T-cell (primary cell): ENCODE measurements around the gene SAMD4B. TPM values are rescaled to one million over a fixed set of nuclear protein-coding genes. Genes with fewer than 3 reads are reported as not detected.
A peak's percentile ranks its signal among the peaks of the same experiment; 100 is the strongest.

ENCODE experiments used
- ATAC-seq, 4 experiments: fragments of 200-7000 bp in 3 of 4; fragments of 150-1000 bp in 1 of 4; cut with Tn5 transposase; replicated peaks in 1 of 4; 1 replicate in 3 of 4; 2 replicates in 1 of 4; pipeline ENCODE4 v1.10.0; 2021; ENCODE audit warnings: moderate library complexity in 3 of 4, mild to moderate bottlenecking in 2 of 4, moderate number of reproducible peaks in 1 of 4
- CTCF ChIA-PET, 2 donors: fragments of 300-600 bp; sonication (Branson Sonifier 250); formaldehyde crosslinking; loops; one replicate each; lab custom pipeline; 2022; ENCODE audit warnings: antibody characterized with exemption in 2 of 2; lab: Charles Lee
- POLR2A ChIA-PET, 2 donors: fragments of 300-600 bp; sonication (Branson Sonifier 250); formaldehyde crosslinking; loops; one replicate each; lab custom pipeline; 2022; ENCODE audit warnings: antibody characterized with exemption in 2 of 2; lab: Charles Lee
- DNase-seq, 35 experiments: peaks; one replicate each; pipeline versions ENCODE4 v3.0.0 to v3.0.0-alpha.2; 2013 to 2023
- H3K27ac ChIP-seq: one replicate; pipeline ENCODE4 v1.5.1; 2013; ENCODE audit warnings: low read length
- H3K27me3 ChIP-seq, 2 experiments: replicated peaks in 1 of 2; 1 replicate in 1 of 2; 2 replicates in 1 of 2; pipeline versions ENCODE4 v1.6.1 to v1.7.0; 2013; ENCODE audit warnings: low read length in 1 of 2, mixed read lengths in 1 of 2; ENCODE audit not compliant: control insufficient read depth in 2 of 2, insufficient read depth in 2 of 2; ENCODE audit errors: extremely low read depth in 1 of 2
- H3K36me3 ChIP-seq, 2 donors: 1 replicate in 1 of 2; 2 replicates in 1 of 2; pipeline versions ENCODE4 v1.6.1 to v1.7.0; 2013; ENCODE audit warnings: low read length in 1 of 2; ENCODE audit not compliant: control insufficient read depth in 2 of 2, insufficient read depth in 1 of 2; ENCODE audit errors: extremely low read depth in 1 of 2
- H3K4me1 ChIP-seq, 2 experiments: 1 replicate in 1 of 2; 2 replicates in 1 of 2; pipeline versions ENCODE4 v1.6.1 to v1.7.0; 2013; ENCODE audit warnings: low read length in 2 of 2, mixed read lengths in 1 of 2; ENCODE audit not compliant: insufficient read depth in 2 of 2, control insufficient read depth in 1 of 2; ENCODE audit errors: extremely low read depth in 1 of 2
- H3K4me3 ChIP-seq, 2 donors: 1 replicate in 1 of 2; 2 replicates in 1 of 2; pipeline versions ENCODE4 v1.5.1 to v1.7.0; 2013; ENCODE audit warnings: mild to moderate bottlenecking in 2 of 2, low read length in 1 of 2, moderate library complexity in 1 of 2; ENCODE audit not compliant: control insufficient read depth in 1 of 2; ENCODE audit errors: extremely low read depth in 1 of 2
- H3K9me3 ChIP-seq: 2 replicates; pipeline ENCODE4 v1.7.0; 2013
- H3K27ac Mint-ChIP-seq, 2 donors: one replicate each; pipeline ENCODE4 v1.8.0; 2020 to 2021; ENCODE audit warnings: mild to moderate bottlenecking in 2 of 2, mixed read lengths in 2 of 2
- H3K27me3 Mint-ChIP-seq, 2 donors: one replicate each; pipeline ENCODE4 v1.8.0; 2021 to 2022; ENCODE audit warnings: mixed read lengths in 2 of 2
- H3K36me3 Mint-ChIP-seq: one replicate; pipeline ENCODE4 v1.8.0; 2021; ENCODE audit warnings: mixed read lengths
- H3K4me1 Mint-ChIP-seq, 3 donors: one replicate each; pipeline ENCODE4 v1.8.0; 2020 to 2022; ENCODE audit warnings: mixed read lengths in 3 of 3, mild to moderate bottlenecking in 1 of 3
- H3K4me3 Mint-ChIP-seq, 3 donors: one replicate each; pipeline ENCODE4 v1.8.0; 2020 to 2022; ENCODE audit warnings: mild to moderate bottlenecking in 3 of 3, mixed read lengths in 3 of 3, moderate library complexity in 3 of 3
- H3K9me3 Mint-ChIP-seq, 3 donors: one replicate each; pipeline ENCODE4 v1.8.0; 2020 to 2022; ENCODE audit warnings: mixed read lengths in 3 of 3
- WGBS: methylation state at CpG from one replicate; pipeline ENCODE4 v1.1.5; 2013; ENCODE audit warnings: missing lambda C conversion rate; ENCODE audit not compliant: insufficient coverage; 5-methylcytosine and 5-hydroxymethylcytosine counted together
- total RNA-seq, 35 experiments: library from RNA in 6 of 35; stranded (reverse) in 6 of 35; fragments of 120-200 nt in 1 of 35; gene quantifications; one replicate each; pipeline versions ENCODE4 v1.2.1 to v1.2.4 and lab custom pipeline; 2013 to 2026

SAMD4B gene
- total RNA-seq, 5 donors from 2014 or later (not counting 1 experiment from before 2014, with no cell fraction given), result 59.4 to 72.3 (median 62.0) TPM

- Mint-ChIP-seq H3K36me3 (peaks cover 13% of the 10 kb centered on the region), H3K4me3 (no peak overlapping the region), H3K27ac (no peak overlapping the region), H3K9me3 (no peaks in the 10 kb centered on the region), H3K4me1 (peaks cover 0 to 17% (median 16%) of the 10 kb centered on the region in 3 donors), H3K27me3 (no peaks in the 10 kb centered on the region)
- H3K27ac ChIP-seq, result no peak overlapping the region
- DNase-seq, result no peak
- POLR2A ChIA-PET, result interaction anchor here (0.6 to 1.1 kb wide), 3 partner anchors 16 to 993 kb away, joined by 3 to 7 read pairs (median 3); partner anchors contain the start of genes MED29 (in 1 of the 2) and PAF1 (in 1 of the 2)
- no peaks in the 10 kb centered on the region for H3K27me3 ChIP-seq
- H3K4me3 ChIP-seq, result no peak overlapping the region
- no peak for ATAC-seq
- 100% methylated on average over 4 of the region's 11 CpGs for WGBS
- CTCF ChIA-PET, result no interaction called here
- no peaks in the 10 kb centered on the region for H3K9me3 ChIP-seq
- peaks cover 11 to 22% of the 10 kb centered on the region in 2 donors for H3K36me3 ChIP-seq
- H3K4me1 ChIP-seq, result peaks cover 0 to 12% of the 10 kb centered on the region in 2 experiments
These were observed 85.5 kb downstream of the SAMD4B start for GRCh38 chr19:39427707-39428106.

- Mint-ChIP-seq H3K4me3 (no peak overlapping the region), H3K36me3 (peaks cover 17% of the 10 kb centered on the region), H3K9me3 (no peaks in the 10 kb centered on the region), H3K27me3 (no peaks in the 10 kb centered on the region), H3K4me1 (peaks cover 5 to 23% (median 23%) of the 10 kb centered on the region in 3 donors), H3K27ac (no peak overlapping the region)
- DNase-seq (peak in 1 of 35 experiments; percentile 12), ATAC-seq (no peak)
- no peaks in the 10 kb centered on the region for H3K27me3 ChIP-seq
- no peak overlapping the region for H3K27ac ChIP-seq
- 75% methylated on average over 8 of the region's 23 CpGs for WGBS
- peaks cover 0 to 13% of the 10 kb centered on the region in 2 experiments for H3K4me1 ChIP-seq
- ChIA-PET POLR2A (interaction anchor here in 1 of 2 donors (0.7 kb wide), 1 partner anchor 17 kb away, joined by 3 read pairs; no protein-coding TSS in a partner anchor), CTCF (interaction anchor here in 1 of 2 donors (0.6 kb wide), 1 partner anchor 32 kb away, joined by 3 read pairs; no protein-coding TSS in a partner anchor)
- H3K9me3 ChIP-seq, result no peaks in the 10 kb centered on the region
- peaks cover 4 to 22% of the 10 kb centered on the region in 2 donors for H3K36me3 ChIP-seq
- no peak overlapping the region for H3K4me3 ChIP-seq
These were observed 86.3 kb downstream of the SAMD4B start for GRCh38 chr19:39428283-39429112.

- H3K4me1 Mint-ChIP-seq, result peaks cover 23 to 45% (median 45%) of the 10 kb centered on the region in 3 donors
- peaks cover 22% of the 10 kb centered on the region for H3K36me3 Mint-ChIP-seq
- H3K27ac Mint-ChIP-seq, result peak overlapping the region; percentile 86 to 88
- Histone ChIP-seq H3K4me1 (peaks cover 12 to 34% of the 10 kb centered on the region in 2 experiments), H3K36me3 (peaks cover 0 to 32% of the 10 kb centered on the region in 2 donors), H3K27me3 (no peaks in the 10 kb centered on the region), H3K27ac (peak overlapping the region; percentile 77), H3K4me3 (no peak overlapping the region), H3K9me3 (no peaks in the 10 kb centered on the region)
- ChIA-PET POLR2A (interaction anchor here in 1 of 2 donors (1.0 kb wide), 1 partner anchor 27 kb away, joined by 6 read pairs; no protein-coding TSS in a partner anchor), CTCF (interaction anchor here in 1 of 2 donors (0.6 kb wide), 1 partner anchor 19 kb away, joined by 3 read pairs; no protein-coding TSS in a partner anchor)
- H3K27me3 Mint-ChIP-seq, result no peaks in the 10 kb centered on the region
- no peaks in the 10 kb centered on the region for H3K9me3 Mint-ChIP-seq
- DNase-seq, result peak in 31 of 35 experiments; percentile 25 to 78 (median 58)
- H3K4me3 Mint-ChIP-seq, result peak overlapping the region in 2 of 3 donors; percentile 48 to 62
- peak; percentile 53 to 64 (median 54) for ATAC-seq
- WGBS, result 44% methylated on average over 15 of the region's 25 CpGs
These were observed 88.7 kb downstream of the SAMD4B start for GRCh38 chr19:39430675-39431593.

GRCh38 chr19:39432677-39433025 is 90.4 kb downstream of the SAMD4B start:
- CTCF ChIA-PET, result no interaction called here
- no peak for DNase-seq
- H3K27ac Mint-ChIP-seq, result no peak overlapping the region

GRCh38 chr19:39433480-39434079 is 91.4 kb downstream of the SAMD4B start:
- Histone ChIP-seq H3K4me3 (no peak overlapping the region), H3K36me3 (peaks cover 0 to 32% of the 10 kb centered on the region in 2 donors), H3K27me3 (no peaks in the 10 kb centered on the region), H3K27ac (peak overlapping the region; percentile 73), H3K4me1 (peaks cover 15 to 42% of the 10 kb centered on the region in 2 experiments), H3K9me3 (no peaks in the 10 kb centered on the region)
- no CpG with 5 or more reads among the region's 8 CpGs for WGBS
- H3K4me1 Mint-ChIP-seq, result peaks cover 33 to 55% (median 54%) of the 10 kb centered on the region in 3 donors
- H3K9me3 Mint-ChIP-seq, result no peaks in the 10 kb centered on the region
- H3K27me3 Mint-ChIP-seq, result no peaks in the 10 kb centered on the region
- CTCF ChIA-PET, result interaction anchor here in 1 of 2 donors (1.1 kb wide), 1 partner anchor 91 kb away, joined by 5 read pairs; the partner anchor contains the start of gene SAMD4B
- POLR2A ChIA-PET, result interaction anchor here in 1 of 2 donors (0.6 to 1.0 kb wide), 2 partner anchors 22 to 31 kb away, joined by 3 read pairs; partner anchors contain the start of gene PLEKHG2
- DNase-seq (no peak), ATAC-seq (no peak)
- H3K27ac Mint-ChIP-seq, result peak overlapping the region; percentile 27 to 58
- H3K4me3 Mint-ChIP-seq, result peak overlapping the region; percentile 62 to 99 (median 98)
- peaks cover 22% of the 10 kb centered on the region for H3K36me3 Mint-ChIP-seq

More at GRCh38 chr19:39432677-39433025, 90.4 kb downstream of the SAMD4B start:
- no peak for ATAC-seq
- no peaks in the 10 kb centered on the region for H3K27me3 ChIP-seq
- peaks cover 15 to 42% of the 10 kb centered on the region in 2 experiments for H3K4me1 ChIP-seq
- Mint-ChIP-seq H3K9me3 (no peaks in the 10 kb centered on the region), H3K36me3 (peaks cover 22% of the 10 kb centered on the region), H3K27me3 (no peaks in the 10 kb centered on the region), H3K4me1 (peaks cover 33 to 55% (median 54%) of the 10 kb centered on the region in 3 donors), H3K4me3 (no peak overlapping the region)
- WGBS, result 91% methylated on average over 3 of the region's 8 CpGs
- no peak overlapping the region for H3K27ac ChIP-seq
- POLR2A ChIA-PET, result interaction anchor here in 1 of 2 donors (0.8 kb wide), 1 partner anchor 544 kb away, joined by 9 read pairs; no protein-coding TSS in a partner anchor
- H3K36me3 ChIP-seq, result peaks cover 0 to 32% of the 10 kb centered on the region in 2 donors
- H3K9me3 ChIP-seq, result no peaks in the 10 kb centered on the region
- H3K4me3 ChIP-seq, result no peak overlapping the region
